Activated CD8-positive, alpha-beta memory T cell treated with anti-CD3 and anti-CD28 coated beads, Interleukin-2, amount 50 U/mL, for 48 hours (primary cell): ENCODE measurements around the gene TYW1.
"Not testable (repeated sequence)": the region's sequence is repeated elsewhere in the genome, so short reads cannot be mapped to it uniquely, and the experiment has no call there.

Source experiments
- DNase-seq: peaks from one replicate; pipeline ENCODE4 v3.0.0-alpha.2; 2020

TYW1 gene

GRCh38 chr7:67192123-67192702, 195.6 kb downstream of the TYW1 start:
- DNase-seq = not testable (repeated sequence)

GRCh38 chr7:67192889-67193613, 196.4 kb downstream of the TYW1 start:
- not testable (repeated sequence) for DNase-seq

- DNase-seq = not testable (repeated sequence)
Measured at GRCh38 chr7:67196176-67196575, 199.5 kb downstream of the TYW1 start.

DNA sequence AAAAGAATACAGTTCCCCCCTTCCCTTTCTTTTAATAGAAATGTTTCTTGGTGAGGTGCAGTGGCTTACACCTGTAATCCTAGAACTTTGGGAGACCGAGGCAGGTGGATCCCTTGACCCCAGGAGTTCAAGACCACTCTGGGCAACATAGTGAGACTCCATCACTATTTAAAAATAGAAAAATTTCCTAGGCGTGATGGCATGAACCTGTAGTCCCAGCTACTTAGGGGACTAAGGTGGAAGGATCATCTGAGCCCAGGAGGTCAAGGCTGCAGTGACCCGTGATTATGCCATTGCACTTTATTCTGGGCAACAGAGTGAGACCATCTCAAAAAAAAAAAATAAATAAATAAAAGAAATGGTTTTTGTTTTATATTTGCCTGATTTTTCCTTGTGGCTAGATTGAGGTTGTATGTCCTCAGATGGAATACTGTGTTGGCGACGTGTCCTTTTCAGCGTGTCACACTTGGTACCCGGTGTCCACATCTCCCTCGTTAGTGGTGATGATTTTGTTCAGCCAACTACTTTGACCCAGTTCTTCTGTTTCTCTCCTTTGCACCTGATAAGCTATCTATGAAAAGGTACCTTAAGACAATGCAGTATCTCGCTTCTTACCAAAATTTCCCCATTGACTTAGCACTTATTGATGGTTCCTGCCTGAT, 202.4 kb downstream of the TYW1 start:
- DNase-seq = not testable (repeated sequence)

DNA sequence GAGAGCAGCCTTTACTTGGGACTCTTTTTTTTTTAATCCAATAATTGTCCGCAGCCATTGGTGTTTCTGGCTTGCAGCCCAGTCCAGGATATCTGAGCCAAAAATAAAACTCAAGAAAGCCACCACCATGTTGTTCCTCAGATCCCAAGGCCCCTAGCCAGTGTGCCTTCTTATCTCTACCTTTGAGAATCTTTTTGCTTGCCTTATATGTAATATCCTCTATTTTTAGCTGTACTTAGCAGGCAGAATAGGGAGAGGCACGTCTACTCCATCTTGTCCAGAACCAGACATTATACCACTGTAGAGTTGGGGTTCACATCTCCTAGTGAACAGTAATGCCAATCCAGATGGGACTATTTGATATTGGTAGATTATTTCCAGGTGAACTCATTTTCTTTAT, 209.1 kb downstream of the TYW1 start:
- DNase-seq = not testable (repeated sequence)

DNA sequence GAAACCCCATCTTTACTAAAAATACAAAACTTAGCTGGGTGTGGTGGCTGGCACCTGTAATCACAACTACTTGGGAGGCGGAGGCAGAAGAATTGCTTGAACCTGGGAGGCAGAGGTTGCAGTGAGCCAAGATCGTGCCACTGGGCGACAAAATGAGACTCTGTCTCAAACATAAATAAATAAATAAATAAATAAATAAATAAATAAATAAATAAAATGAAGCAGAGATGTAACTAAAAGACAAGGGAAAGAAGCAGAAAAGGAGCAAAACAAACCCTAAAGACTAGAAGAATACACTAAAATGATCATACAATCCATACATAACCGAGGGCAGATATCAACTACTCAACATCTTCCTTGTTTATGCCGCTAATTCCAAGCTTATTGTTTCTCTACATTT, 209.8 kb downstream of the TYW1 start:
- DNase-seq = no peak

DNA sequence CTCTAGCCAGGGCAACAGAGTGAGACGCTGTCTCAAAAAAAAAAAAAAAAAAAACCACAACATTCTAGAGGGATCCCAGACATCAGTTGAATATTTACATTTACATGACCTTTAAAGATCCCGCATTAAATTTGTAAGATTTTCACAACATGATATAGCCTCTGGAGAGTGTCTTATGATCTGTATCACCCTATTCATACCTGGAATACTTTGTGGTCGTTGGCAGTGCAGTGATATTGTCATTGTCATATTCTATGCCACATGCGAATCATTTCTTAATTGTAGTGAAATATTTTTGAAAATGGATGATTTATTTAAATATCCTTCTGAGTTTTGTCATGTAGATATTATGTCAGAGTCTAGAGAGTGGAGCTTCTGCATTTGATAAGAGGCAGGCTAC, 212.0 kb downstream of the TYW1 start:
- DNase-seq = not testable (repeated sequence)

- no peak for DNase-seq
Measured at GRCh38 chr7:67209256-67209655, 212.6 kb downstream of the TYW1 start.

- no peak for DNase-seq
Measured at GRCh38 chr7:67210567-67210966, 213.9 kb downstream of the TYW1 start.

- not testable (repeated sequence) for DNase-seq
Measured at GRCh38 chr7:67211650-67212330, 215.2 kb downstream of the TYW1 start.

- not testable (repeated sequence) for DNase-seq
Measured at GRCh38 chr7:67213038-67213437, 216.4 kb downstream of the TYW1 start.

DNA sequence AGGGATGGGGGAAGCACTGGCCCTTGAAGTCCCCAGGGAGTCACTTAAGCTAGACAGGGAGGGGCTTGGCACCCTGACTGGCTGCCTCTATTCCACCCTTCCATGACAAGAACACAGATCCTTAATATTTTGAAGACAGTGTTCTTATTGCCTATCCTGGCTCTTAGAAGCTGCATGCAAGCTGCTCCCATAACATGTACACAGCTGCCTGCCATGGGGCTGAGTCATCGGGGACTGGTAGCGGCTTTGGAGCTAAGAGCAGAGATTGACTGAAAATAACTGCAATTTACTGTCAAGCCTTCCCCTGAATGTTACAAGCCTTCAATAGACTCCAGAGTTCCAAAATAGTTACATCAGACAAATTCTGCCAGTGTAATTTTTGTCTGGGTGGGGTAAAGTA, 226.9 kb downstream of the TYW1 start:
- DNase-seq = not testable (repeated sequence)

DNA sequence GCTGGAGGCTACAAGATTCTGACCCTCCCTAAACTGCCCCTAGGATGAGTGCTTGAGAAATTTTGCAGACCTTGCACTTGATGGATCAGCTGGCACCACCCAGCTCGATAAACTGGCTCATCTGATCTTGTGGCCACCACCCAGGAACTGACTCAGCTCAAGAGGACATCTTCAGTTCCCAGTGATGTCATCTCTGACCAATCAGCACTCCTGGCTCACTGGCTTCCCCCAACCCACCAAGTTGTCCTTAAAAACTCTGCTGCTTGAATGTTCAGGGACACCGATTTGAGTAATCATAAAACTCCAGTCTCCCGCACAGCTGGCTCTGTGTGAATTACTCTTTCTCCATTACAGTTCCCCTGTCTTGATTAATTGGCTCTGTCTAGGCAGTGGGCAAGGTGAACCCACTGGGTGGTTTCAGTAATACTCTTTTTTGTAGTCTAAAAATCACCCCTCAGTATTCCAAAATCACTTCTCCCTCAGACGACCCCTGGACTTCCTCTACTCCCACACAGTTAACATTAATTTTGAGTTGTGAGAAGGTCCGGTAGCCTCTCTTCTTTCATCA, 229.8 kb downstream of the TYW1 start:
- not testable (repeated sequence) for DNase-seq

DNA sequence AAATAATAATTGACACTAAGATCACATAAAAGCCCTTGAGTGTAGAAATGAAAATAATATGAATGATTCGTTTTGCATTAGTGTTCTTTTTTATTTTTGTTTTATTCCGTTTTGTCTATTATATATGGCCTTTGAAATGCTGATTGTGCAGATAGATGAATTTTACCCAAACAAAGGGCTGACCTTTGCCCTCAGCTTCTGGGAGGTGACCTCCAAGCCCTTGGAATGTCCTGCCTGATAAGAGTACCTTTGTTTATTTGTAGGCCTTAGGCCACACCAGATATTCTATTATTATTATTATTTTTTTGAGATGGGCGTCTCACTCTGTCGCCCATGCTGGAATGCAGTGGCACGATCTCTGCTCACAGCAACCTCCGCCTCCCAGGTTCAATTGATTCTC, 230.3 kb downstream of the TYW1 start:
- DNase-seq = not testable (repeated sequence)

GRCh38 chr7:67229018-67229417, 232.4 kb downstream of the TYW1 start:
- DNase-seq = not testable (repeated sequence)

- not testable (repeated sequence) for DNase-seq
Measured at GRCh38 chr7:67230029-67230428, 233.4 kb downstream of the TYW1 start.

- DNase-seq = not testable (repeated sequence)
Measured at GRCh38 chr7:67233506-67233905, 236.9 kb downstream of the TYW1 start.

DNA sequence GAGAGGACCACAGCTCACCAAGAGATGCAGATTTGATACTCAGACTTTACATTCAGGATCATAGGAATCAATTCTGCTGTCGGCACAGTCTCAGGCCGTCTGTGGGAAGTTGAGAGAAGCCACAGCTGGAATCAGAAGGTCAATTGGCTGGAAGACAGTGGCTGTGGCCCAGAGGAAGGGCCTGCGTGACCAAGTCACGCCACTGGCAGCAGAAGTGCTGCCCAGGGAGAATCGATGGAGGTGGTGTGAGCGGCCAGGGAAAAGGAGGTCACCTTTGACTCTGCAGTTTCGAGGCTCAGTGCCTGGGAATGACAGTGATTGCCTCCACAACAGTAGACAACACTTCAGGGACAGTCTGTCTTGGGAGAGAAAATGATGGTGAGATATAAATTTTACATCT, 239.6 kb downstream of the TYW1 start:
- DNase-seq = not testable (repeated sequence)

DNA sequence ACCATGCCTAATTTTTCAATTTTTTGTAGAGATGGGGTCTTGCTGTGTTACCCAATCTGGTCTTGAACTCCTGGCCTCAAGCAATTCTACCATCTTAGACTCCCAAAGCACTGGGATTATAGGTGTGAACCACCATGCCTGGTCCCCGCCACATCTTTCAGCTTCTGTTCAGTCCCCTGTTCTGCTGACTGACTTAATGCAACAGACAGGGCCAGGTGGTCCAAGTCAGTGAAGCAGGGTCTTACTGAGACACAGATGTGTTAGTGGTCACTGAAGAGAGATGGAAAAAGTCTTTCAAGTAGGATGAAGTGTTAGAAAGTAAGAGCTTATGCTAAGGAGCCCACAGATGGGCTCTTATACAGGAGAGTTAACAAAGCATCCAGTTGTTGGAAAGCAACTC, 246.2 kb downstream of the TYW1 start:
- DNase-seq = not testable (repeated sequence)

DNA sequence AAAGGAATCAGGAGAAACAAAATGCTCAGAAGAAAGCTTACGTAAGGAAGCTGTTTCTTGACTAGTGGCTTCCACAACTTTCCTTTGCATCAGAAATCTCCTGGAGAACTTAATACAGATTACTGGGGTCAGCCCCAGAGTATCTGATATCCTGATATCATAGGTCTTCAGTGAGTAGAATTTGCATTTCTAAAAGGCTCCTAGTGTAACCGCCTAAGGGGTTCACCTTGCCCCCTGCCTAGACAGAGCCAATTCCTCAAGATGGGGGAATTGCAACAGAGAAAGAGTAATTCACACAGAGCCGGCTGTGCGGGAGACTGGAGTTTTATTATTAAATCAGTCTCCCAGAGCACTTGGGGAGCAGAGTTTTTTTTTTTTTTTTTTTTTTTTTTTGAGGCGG, 251.7 kb downstream of the TYW1 start:
- DNase-seq = not testable (repeated sequence)

DNA sequence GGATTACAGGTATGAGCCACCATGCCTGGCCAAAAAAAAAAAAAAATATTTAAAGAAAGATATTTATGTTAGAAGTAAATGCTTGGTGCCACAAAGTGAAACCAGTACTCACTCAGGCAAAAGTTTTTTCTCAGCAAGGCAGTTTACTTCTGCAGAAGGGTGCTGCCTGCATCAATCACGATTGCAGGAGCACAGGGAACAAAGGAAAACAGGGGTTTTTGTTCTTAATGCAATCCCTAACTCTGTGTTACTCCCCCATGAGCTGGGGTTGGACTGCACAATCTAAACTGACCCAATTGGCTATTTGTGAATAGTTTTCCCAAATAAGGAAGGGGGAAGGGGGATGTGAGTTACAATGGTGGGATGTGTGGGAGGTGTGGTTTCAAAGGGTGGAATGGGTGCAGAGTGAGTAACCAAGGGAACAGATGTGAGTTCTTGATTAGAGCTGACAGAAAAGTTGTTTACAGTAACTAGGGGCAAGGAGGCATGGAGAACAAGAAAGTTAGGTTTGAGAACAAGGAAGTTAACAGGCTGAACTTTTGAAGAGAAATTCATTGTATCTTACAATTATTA, 255.4 kb downstream of the TYW1 start:
- no peak for DNase-seq

- DNase-seq = not testable (repeated sequence)
Measured at GRCh38 chr7:67255076-67255475, 258.4 kb downstream of the TYW1 start.

DNA sequence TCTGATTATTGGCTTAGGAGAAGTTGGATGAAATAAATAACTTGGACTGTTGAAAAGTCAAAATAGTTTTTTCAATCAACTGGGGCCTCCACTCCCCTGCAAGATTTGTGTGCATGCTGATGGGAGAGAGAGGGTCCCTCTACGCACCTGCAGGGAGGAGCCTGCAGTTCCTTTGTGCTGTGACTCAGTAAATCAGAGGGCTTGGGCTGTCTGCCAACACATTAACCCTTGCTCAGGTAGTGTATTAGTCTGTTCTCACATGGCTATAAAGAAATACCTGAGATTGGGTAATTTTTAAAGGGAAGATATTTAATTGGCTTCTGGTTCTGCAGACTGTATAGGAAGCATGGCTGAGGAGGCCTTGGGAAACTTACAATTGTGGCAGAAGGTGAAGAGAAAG, 261.1 kb downstream of the TYW1 start:
- not testable (repeated sequence) for DNase-seq
